ENCODE measurements around the gene VCAM1.
"Not testable (repeated sequence)": the region's sequence is repeated elsewhere in the genome, so short reads cannot be mapped to it uniquely, and the experiment has no call there.

The VCAM1 gene

GRCh38 chr1:100773444-100773843 lies 53.9 kb downstream of the VCAM1 start:
- DNase-seq (ENCODE audit: low read depth), result no peak
- no peak for TF ChIP-seq CTCF (IDR thresholded peaks at IDR 0.05; ENCODE audit: control insufficient read depth, extremely low read depth, insufficient read depth)
- H3K4me3 ChIP-seq (ENCODE audit: low read depth, low read length), result no peak overlapping the region

DNA sequence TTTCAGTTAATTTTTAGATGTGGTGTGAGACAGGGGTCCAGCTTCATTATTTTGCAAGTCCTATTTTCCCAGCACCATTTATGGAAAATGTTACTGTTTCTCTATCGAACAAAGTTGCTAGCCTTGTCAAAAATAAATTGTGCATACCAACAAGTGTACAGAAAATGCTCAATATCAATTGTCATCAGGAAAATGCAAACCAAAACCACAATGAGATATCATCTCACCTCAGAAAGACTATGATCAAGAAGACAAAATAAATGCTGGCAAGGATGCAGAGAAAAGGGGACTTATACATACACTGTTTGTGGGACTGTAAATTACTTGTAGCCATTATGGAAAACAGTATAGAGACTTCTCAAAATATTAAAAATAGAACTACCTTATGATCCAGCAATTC lies 54.8 kb downstream of the VCAM1 start:
- H3K4me3 ChIP-seq (ENCODE audit: low read depth, low read length), result no peak overlapping the region
- no peak for DNase-seq (ENCODE audit: low read depth)
- TF ChIP-seq CTCF (IDR thresholded peaks at IDR 0.05; ENCODE audit: control insufficient read depth, extremely low read depth, insufficient read depth), result no peak

DNA sequence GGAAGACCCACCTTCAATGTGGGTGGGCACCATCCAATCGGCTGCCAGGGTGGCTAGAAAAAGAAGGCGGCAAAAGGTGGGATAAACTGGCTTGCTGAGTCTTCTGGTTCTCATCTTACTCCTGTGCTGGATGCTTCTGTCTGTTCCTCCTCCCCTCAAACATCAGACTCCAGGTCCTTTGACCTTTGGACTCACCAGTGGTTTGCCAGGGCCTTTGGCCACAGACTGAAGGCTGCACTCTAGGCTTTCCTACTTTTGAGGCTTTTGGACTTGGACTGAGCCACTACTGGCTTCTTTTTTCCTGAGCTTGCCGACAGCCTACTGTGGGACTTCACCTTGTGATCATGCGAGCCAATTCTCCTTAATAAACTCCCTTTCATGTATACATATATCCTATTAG lies 55.9 kb downstream of the VCAM1 start:
- H3K4me3 ChIP-seq (ENCODE audit: low read depth, low read length), result no peak overlapping the region
- no peak for DNase-seq (ENCODE audit: low read depth)
- no peak for TF ChIP-seq CTCF (IDR thresholded peaks at IDR 0.05; ENCODE audit: control insufficient read depth, extremely low read depth, insufficient read depth)

GRCh38 chr1:100778748-100779147 lies 59.2 kb downstream of the VCAM1 start:
- DNase-seq (ENCODE audit: low read depth), result no peak
- no peak for TF ChIP-seq CTCF (IDR thresholded peaks at IDR 0.05; ENCODE audit: control insufficient read depth, extremely low read depth, insufficient read depth)
- no peak overlapping the region for H3K4me3 ChIP-seq (ENCODE audit: low read depth, low read length)

GRCh38 chr1:100780814-100781213 lies 61.3 kb downstream of the VCAM1 start:
- TF ChIP-seq CTCF (IDR thresholded peaks at IDR 0.05; ENCODE audit: control insufficient read depth, extremely low read depth, insufficient read depth), result no peak
- no peak for DNase-seq (ENCODE audit: low read depth)

GRCh38 chr1:100781728-100782127 lies 62.2 kb downstream of the VCAM1 start:
- DNase-seq (ENCODE audit: low read depth); H3K4me3 ChIP-seq (ENCODE audit: low read depth, low read length): not testable (repeated sequence)

More at GRCh38 chr1:100780814-100781213, 61.3 kb downstream of the VCAM1 start:
- no peak overlapping the region for H3K4me3 ChIP-seq (ENCODE audit: low read depth, low read length)

DNA sequence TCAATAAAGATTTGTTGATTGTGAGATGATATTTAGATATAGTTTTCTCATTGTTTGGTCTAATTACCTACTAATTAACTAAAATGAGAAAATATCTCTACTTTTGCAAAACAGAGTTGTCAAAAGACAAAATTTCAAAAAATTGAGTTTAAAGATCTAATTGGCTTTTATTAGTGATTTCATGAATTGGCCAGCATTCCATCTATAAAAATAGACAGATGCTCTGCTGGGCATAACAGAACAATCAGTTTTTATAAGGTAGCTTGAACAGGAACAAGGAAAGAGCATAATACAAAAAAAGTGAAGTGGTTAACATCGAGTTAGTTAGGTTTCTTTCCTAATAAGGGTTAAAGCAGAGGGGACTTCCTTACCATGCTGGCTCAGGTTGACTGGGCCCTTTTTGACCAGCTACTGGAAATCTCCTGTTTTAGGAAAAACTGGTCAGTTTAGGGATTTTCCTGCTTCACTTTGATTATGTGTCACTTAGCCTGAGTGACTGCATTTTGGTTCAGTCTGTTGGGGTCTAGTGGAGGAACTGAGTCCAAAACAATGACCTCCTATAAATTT lies 63.0 kb downstream of the VCAM1 start:
- DNase-seq (ENCODE audit: low read depth), result no peak
- TF ChIP-seq CTCF (IDR thresholded peaks at IDR 0.05; ENCODE audit: control insufficient read depth, extremely low read depth, insufficient read depth), result no peak
- H3K4me3 ChIP-seq (ENCODE audit: low read depth, low read length), result no peak overlapping the region

Measured in LNCaP clone FGC (cell line).